Caco-2 (cell line): ENCODE measurements around the gene WASF3. TPM values are rescaled to one million over a fixed set of nuclear protein-coding genes. Genes with fewer than 3 reads are reported as not detected.

Experiments
- BruUV-seq: library from RNA; stranded (reverse); fragments of 400-500 nt; replicated peaks from 2 replicates; lab custom pipeline; 2021; lab: Mats Ljungman, UMichigan
- CTCF ChIA-PET: fragments of 300-600 bp; sonication (Branson Sonifier 250); formaldehyde crosslinking; loops from one replicate; lab custom pipeline; 2022; ENCODE audit warnings: antibody characterized with exemption; lab: Charles Lee
- POLR2A ChIA-PET: fragments of 300-600 bp; sonication (Branson Sonifier 250); formaldehyde crosslinking; loops from one replicate; lab custom pipeline; 2022; ENCODE audit warnings: antibody characterized with exemption; lab: Charles Lee
- DNase-seq, 2 experiments: peaks; one replicate each; pipeline versions ENCODE4 v3.0.0 to v3.0.0-alpha.2; 2020 to 2022
- H3K27me3 ChIP-seq: replicated peaks from 2 replicates; pipeline ENCODE4 v1.6.0; 2011; ENCODE audit warnings: low read length; ENCODE audit not compliant: control insufficient read depth, insufficient read depth
- H3K36me3 ChIP-seq: 2 replicates; pipeline ENCODE4 v1.5.1; 2011; ENCODE audit warnings: low read length; ENCODE audit not compliant: control insufficient read depth, insufficient read depth
- H3K4me1 ChIP-seq: fragments of 250-450 bp; sonication (Bioruptor Pico); 2 replicates; pipeline ENCODE4 v1.5.1; 2020; ENCODE audit warnings: mild to moderate bottlenecking
- H3K4me3 ChIP-seq: 2 replicates; pipeline ENCODE4 v1.5.1; 2011; ENCODE audit warnings: low read depth, mild to moderate bottlenecking, control low read depth, low read length
- H3K9me3 ChIP-seq: fragments of 250-450 bp; sonication (Bioruptor Pico); 2 replicates; pipeline ENCODE4 v1.5.1; 2020; ENCODE audit warnings: mild to moderate bottlenecking, moderate library complexity
- H3K27ac Mint-ChIP-seq: one replicate; pipeline ENCODE4 v1.8.0; 2022; ENCODE audit warnings: mixed read lengths; ENCODE audit not compliant: unreplicated experiment
- H3K27me3 Mint-ChIP-seq: one replicate; pipeline ENCODE4 v1.8.0; 2022; ENCODE audit warnings: mixed read lengths; ENCODE audit not compliant: insufficient read depth, unreplicated experiment
- H3K36me3 Mint-ChIP-seq: one replicate; pipeline ENCODE4 v1.8.0; 2022; ENCODE audit warnings: mild to moderate bottlenecking, mixed read lengths; ENCODE audit not compliant: insufficient read depth, unreplicated experiment
- H3K4me1 Mint-ChIP-seq: one replicate; pipeline ENCODE4 v1.8.0; 2022; ENCODE audit warnings: low read depth, mixed read lengths; ENCODE audit not compliant: unreplicated experiment
- H3K4me3 Mint-ChIP-seq: one replicate; pipeline ENCODE4 v1.8.0; 2022; ENCODE audit warnings: mild to moderate bottlenecking, moderate library complexity, mixed read lengths; ENCODE audit not compliant: unreplicated experiment
- H3K9me3 Mint-ChIP-seq: one replicate; pipeline ENCODE4 v1.8.0; 2022; ENCODE audit warnings: mixed read lengths; ENCODE audit not compliant: unreplicated experiment
- CTCF ChIP-seq, 2 experiments: fragments of 200-600 bp in 1 of 2; IDR thresholded peaks; 1 replicate in 1 of 2; 2 replicates in 1 of 2; pipeline versions ENCODE4 v1.5.1 to v1.8.0; 2011 to 2022; ENCODE audit warnings: antibody characterized with exemption in 1 of 2, control low read depth in 1 of 2, inconsistent platforms in 1 of 2, low read depth in 1 of 2, low read length in 1 of 2, mild to moderate bottlenecking in 1 of 2, moderate library complexity in 1 of 2; ENCODE audit not compliant: insufficient read depth in 1 of 2, severe bottlenecking in 1 of 2, unreplicated experiment in 1 of 2
- intact Hi-C: fragments of 100-400 bp; cut with micrococcal nuclease; formaldehyde crosslinking; loops from one replicate; pipeline ENCODE4 v1.10.0; 2022; ENCODE audit not compliant: unreplicated experiment
- total RNA-seq: library from RNA; stranded (reverse); gene quantifications from 2 replicates; pipeline ENCODE4 v1.2.3, GENCODE V29; 2022

Gene WASF3
- total RNA-seq, 1 experiment from 2014 or later = not detected

DNA sequence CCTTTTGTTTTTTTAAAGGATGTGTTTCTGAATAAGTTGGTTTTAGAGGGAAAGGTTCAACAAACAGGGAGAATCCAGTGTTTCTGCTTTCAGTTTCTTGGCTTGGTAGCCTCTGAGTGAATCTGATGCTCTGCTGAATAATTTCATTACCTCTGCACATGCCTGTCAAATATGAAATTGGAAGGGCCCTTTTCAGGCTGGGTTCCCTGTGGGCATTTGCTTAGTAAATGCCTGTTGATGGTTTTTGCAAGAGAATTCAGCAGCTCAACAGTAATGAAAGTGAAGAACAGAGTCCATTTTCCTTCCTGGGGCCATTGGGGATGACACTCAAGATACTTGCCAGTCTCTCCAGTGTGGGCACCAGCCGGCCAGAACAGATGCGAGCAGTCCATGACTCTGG, 128.8 kb downstream of the WASF3 start:
- no peaks in the 10 kb centered on the region for H3K36me3 ChIP-seq
- BruUV-seq = no TSS peak
- no peaks in the 10 kb centered on the region; the same call in 1 of the 2 replicates for H3K9me3 ChIP-seq
- no peaks in the 10 kb centered on the region; the same call in 1 of the 2 replicates for H3K27me3 ChIP-seq
- H3K36me3 Mint-ChIP-seq = no peaks in the 10 kb centered on the region
- H3K4me3 ChIP-seq = no peak overlapping the region
- no peaks in the 10 kb centered on the region for H3K4me1 Mint-ChIP-seq
- no peak for TF ChIP-seq CTCF (IDR thresholded peaks at IDR 0.05; ENCODE audit: insufficient read depth in 1 of 2, low read depth in 1 of 2, low read length in 1 of 2, severe bottlenecking in 1 of 2, unreplicated experiment in 1 of 2)
- H3K4me1 ChIP-seq = no peaks in the 10 kb centered on the region
- DNase-seq = no peak
- intact Hi-C loops = no loop called here
- H3K27ac Mint-ChIP-seq = no peak overlapping the region
- ChIA-PET CTCF (interaction anchor here (1.0 kb wide), 2 partner anchors 10 to 12 kb away, joined by 3 to 4 read pairs; no protein-coding TSS in a partner anchor), POLR2A (no interaction called here)
- H3K9me3 Mint-ChIP-seq = peaks cover 10% of the 10 kb centered on the region
- no peak overlapping the region for H3K4me3 Mint-ChIP-seq
- H3K27me3 Mint-ChIP-seq = peaks cover 19% of the 10 kb centered on the region

- CTCF ChIA-PET = interaction anchor here (1.4 kb wide), 1 partner anchor 10 kb away, joined by 4 read pairs; no protein-coding TSS in a partner anchor
- DNase-seq = no peak
- intact Hi-C loops = no loop called here
- POLR2A ChIA-PET = no interaction called here
- no peak overlapping the region for H3K4me3 ChIP-seq
- Mint-ChIP-seq H3K4me1 (no peaks in the 10 kb centered on the region), H3K27me3 (peaks cover 16% of the 10 kb centered on the region), H3K4me3 (no peak overlapping the region), H3K27ac (no peak overlapping the region), H3K9me3 (peaks cover 16% of the 10 kb centered on the region), H3K36me3 (no peaks in the 10 kb centered on the region)
- H3K4me1 ChIP-seq = no peaks in the 10 kb centered on the region
- no peaks in the 10 kb centered on the region; the same call in 1 of the 2 replicates for H3K27me3 ChIP-seq
- H3K9me3 ChIP-seq = no peaks in the 10 kb centered on the region; the same call in 1 of the 2 replicates
- H3K36me3 ChIP-seq = no peaks in the 10 kb centered on the region
- no peak for TF ChIP-seq CTCF (IDR thresholded peaks at IDR 0.05; ENCODE audit: insufficient read depth in 1 of 2, low read depth in 1 of 2, low read length in 1 of 2, severe bottlenecking in 1 of 2, unreplicated experiment in 1 of 2)
- no TSS peak for BruUV-seq
Measured at GRCh38 chr13:26688286-26688685, 130.8 kb downstream of the WASF3 start.

GRCh38 chr13:26688980-26689379, 131.5 kb downstream of the WASF3 start:
- intact Hi-C loops = no loop called here
- TF ChIP-seq CTCF (IDR thresholded peaks at IDR 0.05; ENCODE audit: insufficient read depth in 1 of 2, low read depth in 1 of 2, low read length in 1 of 2, severe bottlenecking in 1 of 2, unreplicated experiment in 1 of 2) = no peak
- DNase-seq = no peak
- Histone ChIP-seq H3K27me3 (no peaks in the 10 kb centered on the region; the same call in 1 of the 2 replicates), H3K36me3 (no peaks in the 10 kb centered on the region), H3K4me3 (no peak overlapping the region), H3K4me1 (no peaks in the 10 kb centered on the region), H3K9me3 (no peaks in the 10 kb centered on the region; the same call in 1 of the 2 replicates)
- Mint-ChIP-seq H3K4me1 (no peaks in the 10 kb centered on the region), H3K27me3 (peaks cover 17% of the 10 kb centered on the region), H3K4me3 (no peak overlapping the region), H3K27ac (no peak overlapping the region), H3K36me3 (no peaks in the 10 kb centered on the region), H3K9me3 (peaks cover 16% of the 10 kb centered on the region)
- BruUV-seq = no TSS peak
- POLR2A ChIA-PET = no interaction called here
- CTCF ChIA-PET = interaction anchor here (1.4 to 1.9 kb wide), 2 partner anchors 9 to 10 kb away, joined by 4 to 6 read pairs; no protein-coding TSS in a partner anchor
